Heart right ventricle (tissue), 16 donors: Measurements from ENCODE around the gene CBFA2T3. TPM values are rescaled to one million over a fixed set of nuclear protein-coding genes. Genes with fewer than 3 reads are reported as not detected.

ENCODE experiments used
- ATAC-seq, 8 donors: fragments of 200-7000 bp; cut with Tn5 transposase; one replicate each; pipeline ENCODE4 v1.9.1; 2020; ENCODE audit warnings: mild to moderate bottlenecking in 8 of 8, moderate library complexity in 8 of 8, moderate number of reproducible peaks in 1 of 8
- DNase-seq, 2 donors: peaks; one replicate each; pipeline ENCODE4 v3.0.0-alpha.2; 2020
- H3K27ac ChIP-seq, 10 donors: fragments of 200-600 bp; sonication (generic) in 2 of 10; one replicate each; pipeline versions ENCODE4 v1.5.0 to v1.8.0; 2020 to 2022; ENCODE audit warnings: mild to moderate bottlenecking in 3 of 10
- H3K27me3 ChIP-seq, 7 donors: fragments of 200-600 bp; one replicate each; pipeline ENCODE4 v1.8.0; 2021 to 2022; ENCODE audit warnings: mild to moderate bottlenecking in 2 of 7
- H3K36me3 ChIP-seq, 9 donors: fragments of 200-600 bp; sonication (generic) in 1 of 9; one replicate each; pipeline versions ENCODE4 v1.5.0 to v1.8.0; 2020 to 2022; ENCODE audit warnings: mild to moderate bottlenecking in 2 of 9
- H3K4me1 ChIP-seq, 9 donors: fragments of 200-600 bp; sonication (generic) in 1 of 9; one replicate each; pipeline versions ENCODE4 v1.5.0 to v1.8.0; 2020 to 2022; ENCODE audit warnings: mild to moderate bottlenecking in 4 of 9
- H3K4me3 ChIP-seq, 10 donors: fragments of 200-600 bp; sonication (generic) in 2 of 10; one replicate each; pipeline versions ENCODE4 v1.5.0 to v1.8.0; 2020 to 2022; ENCODE audit warnings: mild to moderate bottlenecking in 7 of 10, moderate library complexity in 2 of 10
- H3K9me3 ChIP-seq, 11 donors: fragments of 200-600 bp in 10 of 11; sonication (generic) in 2 of 11; one replicate each; pipeline versions ENCODE4 v1.5.0 to v1.8.0; 2013 to 2022; ENCODE audit warnings: mild to moderate bottlenecking in 2 of 11, control low read depth in 1 of 11, moderate library complexity in 1 of 11
- CTCF ChIP-seq, 9 donors: fragments of 200-600 bp; sonication (generic) in 2 of 9; IDR thresholded peaks; one replicate each; pipeline versions ENCODE4 v1.5.0 to v1.8.0; 2021 to 2022; ENCODE audit warnings: antibody characterized with exemption in 9 of 9, mild to moderate bottlenecking in 5 of 9, moderate library complexity in 1 of 9
- WGBS, 2 donors: extraction: QIAGEN DNeasy Blood & Tissue Kit; methylation state at CpG; one replicate each; pipeline ENCODE4 v1.1.7; 2013; ENCODE audit warnings: inconsistent platforms in 1 of 2; 5-methylcytosine and 5-hydroxymethylcytosine counted together
- intact Hi-C, 10 donors: fragments of 100-400 bp; cut with DNase I; formaldehyde crosslinking; loops; one replicate each; pipeline versions ENCODE4 v1.11.1 to v1.14.2; 2022
- polyA plus RNA-seq, 2 donors: library from polyadenylated mRNA; stranded (reverse); fragments of 200-250 nt; gene quantifications; one replicate each; pipeline ENCODE4 v1.2.3, GENCODE V29; 2013
- total RNA-seq, 10 donors: library from RNA; stranded (reverse); fragmentation: NEBNext Ultra II Directional in 3 of 10; extraction: Animal tissue kit (Norgen Biotek cat#: 25700) in 3 of 10; gene quantifications; one replicate each; pipeline versions ENCODE4 v1.2.1 to v1.2.4, GENCODE V29; 2021 to 2023
- donor health status: Arrhythmogenic right ventricular cardiomyopathy.
- donor health status: ischemic (EF 13 %, LVEDD 7.1; RV severe dilation, severe dysfunction).
- donor health status: healthy with polysubstance abuse.
- donor health status: DM: no; HTN: yes; CAD: no.
- donor health status: DM: no; HTN: no; CAD: no.
- donor health status: ischemic (EF 25% LVEDD 6.9; RV normal size, moderate dysfunction).
- donor health status: ischemic (EF 25% LVEDD 5.7; RV mildly dilated, moderate dysfunction).
- donor health status: healthy.
- donor health status: DM: yes; HTN: yes; CAD: no.
- donor health status: Ischemic cardiomyopathy.
- donor health status: ischemic (EF 35%, LVEDD 5.7; RV mildly dilated, moderate dysfunction).
- donor health status: nonischemic (EF 11% LVEDD 7.7; RV severe dilation, severe dysfunction).
- donor health status: DM: yes; HTN: yes; CAD: no.
- donor health status: PGD.
- donor health status: ischemic (EF 29% LVEDD 5.4; RV normal size, mild dysfunction).
- donor health status: nonischemic (EF 23%, LVEDD 6.1; RV moderate dilation, normal function).

Gene CBFA2T3
- total and polyA plus RNA-seq, 12 donors: 3.1 to 17.6 (median 6.1) TPM

DNA sequence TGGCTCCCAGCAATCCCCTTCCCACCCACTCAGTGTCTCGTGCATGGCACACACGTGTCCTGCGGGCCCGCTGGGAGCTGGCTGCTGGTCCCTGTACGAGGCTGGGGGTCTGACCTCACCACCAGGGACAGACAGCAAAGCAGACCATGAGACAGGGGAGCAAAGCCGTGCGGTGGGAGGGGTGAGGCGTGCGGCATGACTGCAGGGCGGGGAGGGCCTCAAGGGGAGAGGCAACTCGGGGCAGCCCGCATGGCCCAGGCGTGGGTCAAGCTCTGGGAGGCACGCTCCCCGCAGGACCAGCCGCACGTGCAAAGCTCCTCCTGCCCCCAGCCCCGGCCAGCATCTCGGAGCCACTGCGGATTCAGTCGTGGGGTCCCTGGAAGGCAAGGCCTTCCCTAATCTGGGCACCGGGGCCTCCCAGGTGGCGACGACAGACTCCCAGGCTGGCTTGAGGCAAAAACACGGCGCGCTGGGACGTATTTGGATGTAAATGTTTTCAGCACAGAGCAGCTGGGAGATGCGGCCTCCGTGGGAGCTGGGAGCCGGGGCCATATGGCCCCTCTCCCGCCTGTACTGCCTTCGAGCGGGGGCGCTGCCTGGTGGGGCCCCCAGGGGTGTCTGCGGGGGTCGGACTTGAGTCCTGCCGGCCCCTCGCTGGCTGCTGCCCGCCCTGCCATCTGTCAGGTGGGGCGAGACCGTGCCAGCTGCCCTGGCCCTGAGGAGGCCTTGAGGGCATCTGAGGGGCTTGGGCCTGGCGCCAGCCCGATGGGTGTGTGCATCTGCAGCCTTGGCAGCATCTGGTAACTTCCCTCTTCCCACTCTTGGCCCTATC, 12.2 kb upstream of the CBFA2T3 start:
- DNase-seq: no peak
- Histone ChIP-seq H3K36me3 (no peaks in the 10 kb centered on the region), H3K4me1 (peaks cover 0 to 7% (median 0%) of the 10 kb centered on the region in 9 donors), H3K27ac (no peak overlapping the region), H3K4me3 (no peak overlapping the region), H3K9me3 (no peaks in the 10 kb centered on the region), H3K27me3 (peaks cover 0 to 64% (median 45%) of the 10 kb centered on the region in 7 donors)
- no peak for ATAC-seq
- intact Hi-C loops: no loop called here
- TF ChIP-seq CTCF (IDR thresholded peaks at IDR 0.05): no peak
- WGBS, 2 donors: 77 to 79% methylated on average over 44 of the region's 44 CpGs

DNA sequence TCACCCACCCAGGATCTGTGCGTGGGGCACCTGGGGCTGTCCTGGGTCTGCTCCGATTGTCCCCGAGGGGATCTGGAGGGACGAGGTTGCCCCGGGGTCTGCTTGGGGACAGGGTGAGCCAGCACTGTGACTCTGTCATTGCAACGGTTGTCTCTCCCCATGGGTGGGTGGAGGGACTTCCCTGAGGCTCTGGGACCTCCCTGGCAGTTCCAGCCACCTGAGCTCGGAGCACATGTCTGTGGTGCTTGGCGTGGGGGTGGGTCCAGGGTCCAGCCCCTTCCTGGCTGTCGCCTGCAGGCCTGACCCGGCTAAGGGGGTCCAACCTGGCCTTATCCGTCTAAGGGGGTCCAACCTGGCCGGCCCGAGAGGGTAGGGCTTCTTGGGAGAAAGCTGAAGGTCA, 8.5 kb upstream of the CBFA2T3 start:
- no peaks in the 10 kb centered on the region for H3K4me1 ChIP-seq
- ATAC-seq (no peak), DNase-seq (no peak)
- H3K9me3 ChIP-seq: no peaks in the 10 kb centered on the region
- 78 to 81% methylated on average over 13 of the region's 13 CpGs for WGBS, 2 donors
- H3K27me3 ChIP-seq: peaks cover 0 to 43% (median 19%) of the 10 kb centered on the region in 7 donors
- H3K4me3 ChIP-seq: no peak overlapping the region
- H3K27ac ChIP-seq: no peak overlapping the region
- TF ChIP-seq CTCF (IDR thresholded peaks at IDR 0.05): no peak
- intact Hi-C loops: no loop called here
- no peaks in the 10 kb centered on the region for H3K36me3 ChIP-seq

DNA sequence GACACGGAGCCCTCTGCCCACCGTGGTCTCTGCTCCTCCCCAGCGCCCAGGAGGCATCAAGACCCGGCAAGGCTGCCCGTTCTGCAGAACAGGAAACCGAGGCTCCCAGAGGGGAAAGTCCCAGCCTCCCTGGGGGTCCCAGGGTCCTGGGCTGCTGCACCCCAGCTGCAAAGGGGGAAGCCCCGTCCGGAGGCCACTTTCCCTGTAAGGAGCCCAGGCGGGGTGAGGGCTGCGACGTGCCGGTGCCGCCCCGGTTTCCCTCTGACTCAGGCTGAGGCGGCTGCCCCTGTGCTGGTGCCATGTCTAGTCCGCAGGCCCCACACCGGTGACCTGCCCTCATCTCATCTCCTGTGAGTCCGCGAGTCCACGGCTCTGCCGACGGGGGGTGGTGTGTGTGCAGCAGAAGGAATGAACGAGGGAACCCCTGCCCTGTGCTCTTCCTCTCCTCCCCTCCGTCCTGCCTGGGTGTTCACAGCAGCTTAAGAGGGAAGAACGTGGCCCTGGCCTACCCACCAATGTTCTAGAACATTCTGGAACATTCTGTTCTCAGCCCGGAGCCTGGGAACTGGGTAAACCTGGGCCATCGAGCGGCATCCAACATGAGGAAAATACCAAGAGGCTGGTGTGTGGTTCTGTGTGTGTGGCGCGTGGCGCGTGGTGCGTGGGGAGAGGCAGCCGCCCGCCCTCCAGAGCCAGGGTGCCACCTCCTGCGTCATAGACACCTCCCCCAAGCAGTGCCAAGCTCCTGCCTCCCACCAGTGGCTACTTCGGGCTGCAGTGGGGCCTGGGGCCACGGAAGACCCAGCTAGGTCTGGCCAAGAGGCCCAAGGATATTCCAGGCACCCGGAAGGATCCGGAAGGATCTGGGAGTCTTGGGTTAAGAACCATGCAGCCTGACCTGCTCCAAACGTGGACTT, 7.0 kb upstream of the CBFA2T3 start:
- TF ChIP-seq CTCF (IDR thresholded peaks at IDR 0.05): no peak
- intact Hi-C loops: no loop called here
- no peaks in the 10 kb centered on the region for H3K36me3 ChIP-seq
- DNase-seq: peak in 1 of 2 donors; percentile 9
- peaks cover 0 to 30% (median 21%) of the 10 kb centered on the region in 7 donors for H3K27me3 ChIP-seq
- no peak overlapping the region for H3K27ac ChIP-seq
- no peak overlapping the region for H3K4me3 ChIP-seq
- peak in 1 of 8 donors; percentile 25 for ATAC-seq
- H3K9me3 ChIP-seq: no peaks in the 10 kb centered on the region
- 84 to 87% methylated on average over 41 of the region's 41 CpGs for WGBS, 2 donors
- H3K4me1 ChIP-seq: peaks cover 0 to 2% (median 0%) of the 10 kb centered on the region in 9 donors

DNA sequence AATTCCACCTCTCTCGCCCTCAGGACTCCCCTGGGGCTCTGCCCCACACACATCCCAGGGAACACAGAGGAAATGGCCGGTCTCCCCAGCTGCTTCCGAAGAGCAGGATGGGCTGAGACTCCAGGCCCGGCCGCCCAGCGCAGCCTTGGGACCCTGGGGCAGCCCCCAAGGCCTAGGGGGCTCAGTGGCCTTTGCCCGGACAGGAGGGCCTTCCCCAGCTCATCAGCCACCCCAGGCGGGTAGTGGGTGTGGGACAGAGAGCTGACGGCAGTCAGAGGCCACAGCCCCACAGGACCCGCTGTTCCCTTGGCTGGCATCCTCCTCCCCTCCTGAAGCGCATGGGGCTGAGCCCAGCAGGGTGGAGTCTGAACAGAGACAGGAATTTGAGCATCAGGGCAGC, 6.2 kb upstream of the CBFA2T3 start:
- peaks cover 0 to 10% (median 0%) of the 10 kb centered on the region in 9 donors for H3K4me1 ChIP-seq
- H3K27ac ChIP-seq: no peak overlapping the region
- H3K27me3 ChIP-seq: peaks cover 0 to 32% (median 20%) of the 10 kb centered on the region in 7 donors
- intact Hi-C loops: no loop called here
- TF ChIP-seq CTCF (IDR thresholded peaks at IDR 0.05): no peak
- H3K36me3 ChIP-seq: no peaks in the 10 kb centered on the region
- WGBS, 2 donors: 59 to 64% methylated on average over 11 of the region's 11 CpGs
- peak in 1 of 8 donors; percentile 13 for ATAC-seq
- DNase-seq: no peak
- H3K9me3 ChIP-seq: no peaks in the 10 kb centered on the region
- H3K4me3 ChIP-seq: no peak overlapping the region
